NCI-H187 (cell line): ENCODE results near the gene GABRB2.
"Not testable (repeated sequence)": the region's sequence is repeated elsewhere in the genome, so short reads cannot be mapped to it uniquely, and the experiment has no call there.

Experiments
- DNase-seq, 2 experiments: peaks; one replicate each; lab custom pipeline; 2025; lab: John Stamatoyannopoulos, UW

GABRB2 gene

GRCh38 chr5:161299053-161299452 lies 247.5 kb downstream of the GABRB2 start:
- no peak for DNase-seq

- DNase-seq: not testable (repeated sequence)
Measured at GRCh38 chr5:161297388-161297787, 249.1 kb downstream of the GABRB2 start.

- DNase-seq: no peak
Measured at GRCh38 chr5:161295721-161296250, 250.7 kb downstream of the GABRB2 start.

GRCh38 chr5:161288071-161288470 lies 258.5 kb downstream of the GABRB2 start:
- DNase-seq: no peak

- no peak for DNase-seq
Measured at GRCh38 chr5:161287436-161287835, 259.1 kb downstream of the GABRB2 start.

GRCh38 chr5:161286066-161286655 lies 260.4 kb downstream of the GABRB2 start:
- no peak for DNase-seq

- DNase-seq: no peak
Measured at GRCh38 chr5:161284445-161284844, 262.1 kb downstream of the GABRB2 start.

- DNase-seq: no peak
Measured at GRCh38 chr5:161283296-161283695, 263.2 kb downstream of the GABRB2 start.

GRCh38 chr5:161278739-161279660 lies 267.5 kb downstream of the GABRB2 start:
- DNase-seq: no peak

- no peak for DNase-seq
Measured at GRCh38 chr5:161277011-161277410, 269.5 kb downstream of the GABRB2 start.

GRCh38 chr5:161274951-161275350 lies 271.6 kb downstream of the GABRB2 start:
- DNase-seq: peak; percentile 16 to 45

GRCh38 chr5:161273410-161273809 lies 273.1 kb downstream of the GABRB2 start:
- DNase-seq: no peak

- no peak for DNase-seq
Measured at GRCh38 chr5:161271816-161272215, 274.7 kb downstream of the GABRB2 start.

GRCh38 chr5:161269125-161269524 lies 277.4 kb downstream of the GABRB2 start:
- DNase-seq: no peak

GRCh38 chr5:161266954-161267353 lies 279.6 kb downstream of the GABRB2 start:
- no peak for DNase-seq

GRCh38 chr5:161265006-161265405 lies 281.5 kb downstream of the GABRB2 start:
- DNase-seq: no peak

- DNase-seq: no peak
Measured at GRCh38 chr5:161263191-161263590, 283.3 kb downstream of the GABRB2 start.

GRCh38 chr5:161261668-161262323 lies 284.7 kb downstream of the GABRB2 start:
- DNase-seq: no peak

GRCh38 chr5:161258438-161258837 lies 288.1 kb downstream of the GABRB2 start:
- no peak for DNase-seq

GRCh38 chr5:161256957-161257356 lies 289.6 kb downstream of the GABRB2 start:
- DNase-seq: no peak

GRCh38 chr5:161252955-161253354 lies 293.6 kb downstream of the GABRB2 start:
- DNase-seq: not testable (repeated sequence)

- no peak for DNase-seq
Measured at GRCh38 chr5:161246749-161247148, 299.8 kb downstream of the GABRB2 start.

- DNase-seq: not testable (repeated sequence)
Measured at GRCh38 chr5:161245846-161246245, 300.7 kb downstream of the GABRB2 start.
